GM23338 (cell line): ENCODE data around the gene PPP2R1A.

Source experiments
- CREB1 ChIP-seq: fragments of 250-450 bp; sonication (Bioruptor Pico); IDR thresholded peaks from 2 replicates; pipeline ENCODE4 v1.5.0; 2020; ENCODE audit warnings: low read depth, mild to moderate bottlenecking, moderate library complexity
- EZH2 ChIP-seq: fragments of 200-600 bp; sonication (generic); IDR thresholded peaks from one replicate; pipeline ENCODE4 v1.8.0; 2017; ENCODE audit warnings: antibody characterized with exemption, mild to moderate bottlenecking, low read depth; ENCODE audit not compliant: unreplicated experiment
- EZH2phosphoT487 ChIP-seq: fragments of 200-600 bp; sonication (generic); IDR thresholded peaks from one replicate; pipeline ENCODE4 v1.8.1; 2018; ENCODE audit warnings: antibody characterized with exemption; ENCODE audit not compliant: unreplicated experiment
- JUNB ChIP-seq: IDR thresholded peaks from one replicate; pipeline ENCODE4 v1.6.1; 2016; ENCODE audit warnings: antibody characterized with exemption; ENCODE audit not compliant: unreplicated experiment
- POLR2AphosphoS5 ChIP-seq: IDR thresholded peaks from 2 replicates; pipeline ENCODE4 v1.6.1; 2016; ENCODE audit warnings: antibody characterized with exemption, low read depth
- STAT1 ChIP-seq: IDR thresholded peaks from one replicate; pipeline ENCODE4 v1.6.1; 2016; ENCODE audit warnings: antibody characterized with exemption; ENCODE audit not compliant: unreplicated experiment
- TF ChIP-seq, protein P1 (sequence below), 2 experiments: fragments of 200-600 bp in 1 of 2; sonication (generic) in 1 of 2; conservative IDR thresholded peaks; 2 replicates each; pipeline versions ENCODE4 v1.5.1 to v1.6.1; 2016 to 2017; ENCODE audit warnings: antibody characterized with exemption in 2 of 2, low read depth in 2 of 2, mild to moderate bottlenecking in 2 of 2, moderate library complexity in 1 of 2
- TF ChIP-seq, protein P2 (sequence below): IDR thresholded peaks from 2 replicates; pipeline ENCODE4 v1.6.1; 2016; ENCODE audit warnings: antibody characterized with exemption
- TF ChIP-seq, protein P3 (sequence below): IDR thresholded peaks from one replicate; pipeline ENCODE4 v1.6.1; 2018; ENCODE audit warnings: antibody characterized with exemption; ENCODE audit not compliant: unreplicated experiment

DNA sequence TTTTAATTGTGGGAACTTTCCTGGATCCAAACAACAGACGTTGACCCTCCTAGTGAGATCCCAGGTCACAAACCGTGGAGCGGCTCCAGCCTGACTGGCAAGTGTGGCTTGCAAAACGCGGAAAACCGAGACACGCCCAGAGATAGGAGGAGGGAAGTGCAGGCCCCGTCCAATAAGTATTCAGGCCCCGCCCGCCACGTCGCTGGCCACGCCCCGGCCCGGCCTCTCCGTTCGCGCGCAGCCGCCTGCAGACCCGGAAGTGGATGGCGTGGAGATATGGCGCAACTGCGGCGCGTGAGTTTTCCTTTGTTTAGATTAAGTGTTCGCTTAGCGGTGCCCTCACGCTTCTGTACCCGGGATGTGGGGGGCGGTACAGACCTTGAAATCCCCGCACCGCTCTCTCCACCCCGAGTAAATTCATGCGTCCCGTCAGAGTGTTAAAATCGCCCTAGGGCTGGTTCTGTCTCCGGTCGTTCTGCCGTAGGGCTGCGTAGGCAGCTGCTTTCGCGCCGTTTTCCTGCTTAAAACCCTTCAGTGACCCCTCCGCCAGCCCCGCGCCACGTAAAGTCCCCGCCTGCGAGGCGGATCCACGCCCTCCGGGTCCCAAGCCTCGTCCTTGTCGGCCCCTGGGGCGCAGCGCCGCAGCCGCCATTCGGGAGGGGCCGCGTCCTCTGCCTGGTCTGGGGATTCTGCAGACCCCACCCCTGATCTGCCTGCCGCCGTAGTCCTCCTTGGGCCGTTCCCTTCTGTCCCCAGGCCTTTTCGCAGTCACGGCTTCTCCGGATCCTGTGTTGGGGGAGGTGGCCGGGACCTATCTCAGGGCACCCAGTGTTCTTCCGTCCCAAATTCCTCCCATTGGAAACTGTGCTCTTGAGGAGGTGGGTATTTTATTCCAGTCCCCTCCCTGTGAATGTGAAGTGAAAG lies 79.7 kb downstream of the PPP2R1A start, which contains the start of gene ZNF766:
- TF ChIP-seq, protein P1, sequence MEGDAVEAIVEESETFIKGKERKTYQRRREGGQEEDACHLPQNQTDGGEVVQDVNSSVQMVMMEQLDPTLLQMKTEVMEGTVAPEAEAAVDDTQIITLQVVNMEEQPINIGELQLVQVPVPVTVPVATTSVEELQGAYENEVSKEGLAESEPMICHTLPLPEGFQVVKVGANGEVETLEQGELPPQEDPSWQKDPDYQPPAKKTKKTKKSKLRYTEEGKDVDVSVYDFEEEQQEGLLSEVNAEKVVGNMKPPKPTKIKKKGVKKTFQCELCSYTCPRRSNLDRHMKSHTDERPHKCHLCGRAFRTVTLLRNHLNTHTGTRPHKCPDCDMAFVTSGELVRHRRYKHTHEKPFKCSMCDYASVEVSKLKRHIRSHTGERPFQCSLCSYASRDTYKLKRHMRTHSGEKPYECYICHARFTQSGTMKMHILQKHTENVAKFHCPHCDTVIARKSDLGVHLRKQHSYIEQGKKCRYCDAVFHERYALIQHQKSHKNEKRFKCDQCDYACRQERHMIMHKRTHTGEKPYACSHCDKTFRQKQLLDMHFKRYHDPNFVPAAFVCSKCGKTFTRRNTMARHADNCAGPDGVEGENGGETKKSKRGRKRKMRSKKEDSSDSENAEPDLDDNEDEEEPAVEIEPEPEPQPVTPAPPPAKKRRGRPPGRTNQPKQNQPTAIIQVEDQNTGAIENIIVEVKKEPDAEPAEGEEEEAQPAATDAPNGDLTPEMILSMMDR (conservative IDR thresholded peaks at IDR 0.05; ENCODE audit: low read depth in 2 of 2): no peak
- TF ChIP-seq STAT1 (no peak), POLR2AphosphoS5 (peak; percentile 93), JUNB (no peak), EZH2 (no peak), CREB1 (peak; percentile 61), EZH2phosphoT487 (no peak)
- TF ChIP-seq, protein P2, sequence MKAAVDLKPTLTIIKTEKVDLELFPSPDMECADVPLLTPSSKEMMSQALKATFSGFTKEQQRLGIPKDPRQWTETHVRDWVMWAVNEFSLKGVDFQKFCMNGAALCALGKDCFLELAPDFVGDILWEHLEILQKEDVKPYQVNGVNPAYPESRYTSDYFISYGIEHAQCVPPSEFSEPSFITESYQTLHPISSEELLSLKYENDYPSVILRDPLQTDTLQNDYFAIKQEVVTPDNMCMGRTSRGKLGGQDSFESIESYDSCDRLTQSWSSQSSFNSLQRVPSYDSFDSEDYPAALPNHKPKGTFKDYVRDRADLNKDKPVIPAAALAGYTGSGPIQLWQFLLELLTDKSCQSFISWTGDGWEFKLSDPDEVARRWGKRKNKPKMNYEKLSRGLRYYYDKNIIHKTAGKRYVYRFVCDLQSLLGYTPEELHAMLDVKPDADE: 0 out of 2 replicates have a peak, but pooled peaks have one; percentile 26
- TF ChIP-seq, protein P3, sequence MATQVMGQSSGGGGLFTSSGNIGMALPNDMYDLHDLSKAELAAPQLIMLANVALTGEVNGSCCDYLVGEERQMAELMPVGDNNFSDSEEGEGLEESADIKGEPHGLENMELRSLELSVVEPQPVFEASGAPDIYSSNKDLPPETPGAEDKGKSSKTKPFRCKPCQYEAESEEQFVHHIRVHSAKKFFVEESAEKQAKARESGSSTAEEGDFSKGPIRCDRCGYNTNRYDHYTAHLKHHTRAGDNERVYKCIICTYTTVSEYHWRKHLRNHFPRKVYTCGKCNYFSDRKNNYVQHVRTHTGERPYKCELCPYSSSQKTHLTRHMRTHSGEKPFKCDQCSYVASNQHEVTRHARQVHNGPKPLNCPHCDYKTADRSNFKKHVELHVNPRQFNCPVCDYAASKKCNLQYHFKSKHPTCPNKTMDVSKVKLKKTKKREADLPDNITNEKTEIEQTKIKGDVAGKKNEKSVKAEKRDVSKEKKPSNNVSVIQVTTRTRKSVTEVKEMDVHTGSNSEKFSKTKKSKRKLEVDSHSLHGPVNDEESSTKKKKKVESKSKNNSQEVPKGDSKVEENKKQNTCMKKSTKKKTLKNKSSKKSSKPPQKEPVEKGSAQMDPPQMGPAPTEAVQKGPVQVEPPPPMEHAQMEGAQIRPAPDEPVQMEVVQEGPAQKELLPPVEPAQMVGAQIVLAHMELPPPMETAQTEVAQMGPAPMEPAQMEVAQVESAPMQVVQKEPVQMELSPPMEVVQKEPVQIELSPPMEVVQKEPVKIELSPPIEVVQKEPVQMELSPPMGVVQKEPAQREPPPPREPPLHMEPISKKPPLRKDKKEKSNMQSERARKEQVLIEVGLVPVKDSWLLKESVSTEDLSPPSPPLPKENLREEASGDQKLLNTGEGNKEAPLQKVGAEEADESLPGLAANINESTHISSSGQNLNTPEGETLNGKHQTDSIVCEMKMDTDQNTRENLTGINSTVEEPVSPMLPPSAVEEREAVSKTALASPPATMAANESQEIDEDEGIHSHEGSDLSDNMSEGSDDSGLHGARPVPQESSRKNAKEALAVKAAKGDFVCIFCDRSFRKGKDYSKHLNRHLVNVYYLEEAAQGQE: no peak
